Measurements from ENCODE around the gene CCDC148.

The CCDC148 gene

DNA sequence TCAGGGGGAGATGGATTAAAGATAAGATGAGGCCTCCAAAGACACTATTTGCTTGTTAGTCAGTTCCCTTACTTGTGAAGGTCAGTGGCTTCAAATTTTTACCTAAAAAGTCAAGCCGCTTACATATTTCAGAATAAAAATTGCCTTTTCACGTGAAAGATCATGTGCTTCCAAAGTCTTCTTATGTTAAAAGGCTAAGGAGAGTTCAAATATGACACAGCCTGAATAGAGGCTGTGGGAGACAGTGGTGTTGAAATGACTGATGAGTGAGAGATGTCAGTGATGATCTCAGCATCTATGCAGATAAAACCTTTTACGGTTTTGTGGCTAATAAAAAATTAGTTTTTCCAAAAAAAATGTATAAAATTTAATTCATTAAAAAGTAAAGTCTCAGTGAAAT is 314.4 kb downstream of the CCDC148 start:
- H3K27ac ChIP-seq (ENCODE audit: extremely low read depth, low read depth, low read length): no peak overlapping the region
- H3K9me3 ChIP-seq (ENCODE audit: control insufficient read depth, insufficient read depth, low read depth, low read length): no peaks in the 10 kb centered on the region
- no peaks in the 10 kb centered on the region for H3K4me1 ChIP-seq (ENCODE audit: control insufficient read depth, insufficient read depth, low read length)
- POLR2A ChIA-PET: no interaction called here
- CTCF ChIA-PET: no interaction called here
- H3K4me3 ChIP-seq (ENCODE audit: low read depth, low read length): no peak overlapping the region
- no peaks in the 10 kb centered on the region for H3K36me3 ChIP-seq (ENCODE audit: control insufficient read depth in 2 of 2, insufficient read depth in 1 of 2, low read length in 2 of 2)
- TF ChIP-seq ZNF266 (tag by site-specific recombination; IDR thresholded peaks at IDR 0.05; ENCODE audit: low read depth): no peak
- no peak for TF ChIP-seq ZNF837 (tag by site-specific recombination; IDR thresholded peaks at IDR 0.05)
- no peak for TF ChIP-seq ZBTB44 (tag by site-specific recombination; IDR thresholded peaks at IDR 0.05)
- no peak for TF ChIP-seq ZNF335 (tag by site-specific recombination; conservative IDR thresholded peaks at IDR 0.05)
- no peak for TF ChIP-seq ZNF530 (tag by site-specific recombination; IDR thresholded peaks at IDR 0.05; ENCODE audit: low read depth)
- TF ChIP-seq ZNF2 (tag by site-specific recombination; IDR thresholded peaks at IDR 0.05): no peak
- no peak for TF ChIP-seq ZNF704 (tag by site-specific recombination; IDR thresholded peaks at IDR 0.05)
- TF ChIP-seq CTCF (tag by site-specific recombination; IDR thresholded peaks at IDR 0.05): no peak
- TF ChIP-seq EGR2 (tag by site-specific recombination; IDR thresholded peaks at IDR 0.05; ENCODE audit: low read depth): no peak
- TF ChIP-seq, protein P1, sequence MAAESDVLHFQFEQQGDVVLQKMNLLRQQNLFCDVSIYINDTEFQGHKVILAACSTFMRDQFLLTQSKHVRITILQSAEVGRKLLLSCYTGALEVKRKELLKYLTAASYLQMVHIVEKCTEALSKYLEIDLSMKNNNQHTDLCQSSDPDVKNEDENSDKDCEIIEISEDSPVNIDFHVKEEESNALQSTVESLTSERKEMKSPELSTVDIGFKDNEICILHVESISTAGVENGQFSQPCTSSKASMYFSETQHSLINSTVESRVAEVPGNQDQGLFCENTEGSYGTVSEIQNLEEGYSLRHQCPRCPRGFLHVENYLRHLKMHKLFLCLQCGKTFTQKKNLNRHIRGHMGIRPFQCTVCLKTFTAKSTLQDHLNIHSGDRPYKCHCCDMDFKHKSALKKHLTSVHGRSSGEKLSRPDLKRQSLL (tag by site-specific recombination; IDR thresholded peaks at IDR 0.05): no peak
- TF ChIP-seq KLF1 (tag by site-specific recombination; IDR thresholded peaks at IDR 0.05): no peak
- TF ChIP-seq SCRT1 (tag by site-specific recombination; IDR thresholded peaks at IDR 0.05; ENCODE audit: borderline replicate concordance): no peak
- TF ChIP-seq ZNF677 (tag by site-specific recombination; IDR thresholded peaks at IDR 0.05): no peak
- no peak for TF ChIP-seq ZNF362 (tag by site-specific recombination; IDR thresholded peaks at IDR 0.05)
- TF ChIP-seq KLF8 (tag by site-specific recombination; IDR thresholded peaks at IDR 0.05): no peak
- no peak for TF ChIP-seq YY2 (tag by site-specific recombination; IDR thresholded peaks at IDR 0.05)
- TF ChIP-seq, protein P2, sequence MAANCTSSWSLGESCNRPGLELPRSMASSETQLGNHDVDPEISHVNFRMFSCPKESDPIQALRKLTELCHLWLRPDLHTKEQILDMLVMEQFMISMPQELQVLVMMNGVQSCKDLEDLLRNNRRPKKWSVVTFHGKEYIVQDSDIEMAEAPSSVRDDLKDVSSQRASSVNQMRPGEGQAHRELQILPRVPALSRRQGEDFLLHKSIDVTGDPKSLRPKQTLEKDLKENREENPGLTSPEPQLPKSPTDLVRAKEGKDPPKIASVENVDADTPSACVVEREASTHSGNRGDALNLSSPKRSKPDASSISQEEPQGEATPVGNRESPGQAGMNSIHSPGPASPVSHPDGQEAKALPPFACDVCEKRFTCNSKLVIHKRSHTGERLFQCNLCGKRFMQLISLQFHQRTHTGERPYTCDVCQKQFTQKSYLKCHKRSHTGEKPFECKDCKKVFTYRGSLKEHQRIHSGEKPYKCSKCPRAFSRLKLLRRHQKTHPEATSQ (tag by site-specific recombination; IDR thresholded peaks at IDR 0.05): no peak
- no peak for TF ChIP-seq MZF1 (tag by site-specific recombination; IDR thresholded peaks at IDR 0.05; ENCODE audit: borderline replicate concordance)

GRCh38 chr2:158140201-158140600 is 316.4 kb downstream of the CCDC148 start:
- Histone ChIP-seq H3K27ac (ENCODE audit: extremely low read depth, low read depth, low read length) (no peak overlapping the region), H3K9me3 (ENCODE audit: control insufficient read depth, insufficient read depth, low read depth, low read length) (no peaks in the 10 kb centered on the region), H3K4me1 (ENCODE audit: control insufficient read depth, insufficient read depth, low read length) (no peaks in the 10 kb centered on the region), H3K36me3 (ENCODE audit: control insufficient read depth in 2 of 2, insufficient read depth in 1 of 2, low read length in 2 of 2) (no peaks in the 10 kb centered on the region), H3K4me3 (ENCODE audit: low read depth, low read length) (no peak overlapping the region)
- ChIA-PET POLR2A (no interaction called here), CTCF (interaction anchor here (0.6 kb wide), 3 partner anchors 19 to 1399 kb away, joined by 3 read pairs; no protein-coding TSS in a partner anchor)
- no peak for TF ChIP-seq ZIC2 (tag by site-specific recombination; IDR thresholded peaks at IDR 0.05)
- TF ChIP-seq ZBTB26 (tag by site-specific recombination; optimal IDR thresholded peaks at IDR 0.05): no peak
- TF ChIP-seq, protein P3, sequence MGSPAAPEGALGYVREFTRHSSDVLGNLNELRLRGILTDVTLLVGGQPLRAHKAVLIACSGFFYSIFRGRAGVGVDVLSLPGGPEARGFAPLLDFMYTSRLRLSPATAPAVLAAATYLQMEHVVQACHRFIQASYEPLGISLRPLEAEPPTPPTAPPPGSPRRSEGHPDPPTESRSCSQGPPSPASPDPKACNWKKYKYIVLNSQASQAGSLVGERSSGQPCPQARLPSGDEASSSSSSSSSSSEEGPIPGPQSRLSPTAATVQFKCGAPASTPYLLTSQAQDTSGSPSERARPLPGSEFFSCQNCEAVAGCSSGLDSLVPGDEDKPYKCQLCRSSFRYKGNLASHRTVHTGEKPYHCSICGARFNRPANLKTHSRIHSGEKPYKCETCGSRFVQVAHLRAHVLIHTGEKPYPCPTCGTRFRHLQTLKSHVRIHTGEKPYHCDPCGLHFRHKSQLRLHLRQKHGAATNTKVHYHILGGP (tag by site-specific recombination; IDR thresholded peaks at IDR 0.05): no peak
- TF ChIP-seq TRIM28 (IDR thresholded peaks at IDR 0.05; ENCODE audit: borderline replicate concordance, low read length): no peak
- no peak for TF ChIP-seq ZNF791 (tag by site-specific recombination; IDR thresholded peaks at IDR 0.05)
- TF ChIP-seq ZNF580 (tag by site-specific recombination; IDR thresholded peaks at IDR 0.05): no peak
- no peak for TF ChIP-seq ZNF132 (tag by site-specific recombination; IDR thresholded peaks at IDR 0.05; ENCODE audit: borderline replicate concordance)
